ENCODE data around the gene ADAMTS2. TPM values are rescaled to one million over a fixed set of nuclear protein-coding genes. Genes with fewer than 3 reads are reported as not detected.

ADAMTS2 gene
- total RNA-seq, 1 experiment from 2014 or later = not detected

GRCh38 chr5:179330186-179330900 is 14.9 kb downstream of the ADAMTS2 start:
- no peak overlapping the region for H2AFZ ChIP-seq (ENCODE audit: low read length)
- H3K27me3 ChIP-seq (ENCODE audit: low read length) = peaks cover 56% of the 10 kb centered on the region
- no peak overlapping the region for H3K9ac ChIP-seq (ENCODE audit: low read length)
- no peak overlapping the region for H3K27ac ChIP-seq (ENCODE audit: low read length)
- no peaks in the 10 kb centered on the region for H3K4me1 ChIP-seq (ENCODE audit: insufficient read depth, low read length)
- intact Hi-C loops (cut with micrococcal nuclease) = no loop called here
- no peaks in the 10 kb centered on the region for H3K9me3 ChIP-seq (ENCODE audit: low read length)
- no TSS peak for BruUV-seq (replicated peaks)
- TF ChIP-seq EZH2 (IDR thresholded peaks at IDR 0.05; ENCODE audit: low read length, unreplicated experiment) (no peak), EZH2phosphoT487 (IDR thresholded peaks at IDR 0.05; ENCODE audit: borderline replicate concordance, low read length) (no peak)
- TF ChIP-seq, protein P1, sequence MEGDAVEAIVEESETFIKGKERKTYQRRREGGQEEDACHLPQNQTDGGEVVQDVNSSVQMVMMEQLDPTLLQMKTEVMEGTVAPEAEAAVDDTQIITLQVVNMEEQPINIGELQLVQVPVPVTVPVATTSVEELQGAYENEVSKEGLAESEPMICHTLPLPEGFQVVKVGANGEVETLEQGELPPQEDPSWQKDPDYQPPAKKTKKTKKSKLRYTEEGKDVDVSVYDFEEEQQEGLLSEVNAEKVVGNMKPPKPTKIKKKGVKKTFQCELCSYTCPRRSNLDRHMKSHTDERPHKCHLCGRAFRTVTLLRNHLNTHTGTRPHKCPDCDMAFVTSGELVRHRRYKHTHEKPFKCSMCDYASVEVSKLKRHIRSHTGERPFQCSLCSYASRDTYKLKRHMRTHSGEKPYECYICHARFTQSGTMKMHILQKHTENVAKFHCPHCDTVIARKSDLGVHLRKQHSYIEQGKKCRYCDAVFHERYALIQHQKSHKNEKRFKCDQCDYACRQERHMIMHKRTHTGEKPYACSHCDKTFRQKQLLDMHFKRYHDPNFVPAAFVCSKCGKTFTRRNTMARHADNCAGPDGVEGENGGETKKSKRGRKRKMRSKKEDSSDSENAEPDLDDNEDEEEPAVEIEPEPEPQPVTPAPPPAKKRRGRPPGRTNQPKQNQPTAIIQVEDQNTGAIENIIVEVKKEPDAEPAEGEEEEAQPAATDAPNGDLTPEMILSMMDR (conservative IDR thresholded peaks at IDR 0.05; ENCODE audit: low read depth, low read length) = no peak
- no peaks in the 10 kb centered on the region for H4K20me1 ChIP-seq (ENCODE audit: low read length)
- CTCF ChIA-PET = no interaction called here
- POLR2A ChIA-PET (ENCODE audit: unreplicated experiment) = no interaction called here
- no peaks in the 10 kb centered on the region for H3K79me2 ChIP-seq (ENCODE audit: low read length)
- no peak overlapping the region for H3K4me2 ChIP-seq (ENCODE audit: low read length)
- no peaks in the 10 kb centered on the region for H3F3A ChIP-seq (ENCODE audit: low read length, unreplicated experiment)
- H3K4me3 ChIP-seq (ENCODE audit: low read length) = no peak overlapping the region
- no peak for DNase-seq
- H3K9me2 ChIP-seq (replicated peaks; ENCODE audit: low read length) = no peaks in the 10 kb centered on the region
- ATAC-seq = no peak
- H3K36me3 ChIP-seq (ENCODE audit: low read depth, low read length) = no peaks in the 10 kb centered on the region

GRCh38 chr5:179328291-179328690 is 17.0 kb downstream of the ADAMTS2 start:
- no peak for ATAC-seq
- no peaks in the 10 kb centered on the region for H3F3A ChIP-seq (ENCODE audit: low read length, unreplicated experiment)
- H3K27me3 ChIP-seq (ENCODE audit: low read length) = peaks cover 47% of the 10 kb centered on the region
- no peak for TF ChIP-seq EZH2phosphoT487 (IDR thresholded peaks at IDR 0.05; ENCODE audit: borderline replicate concordance, low read length)
- no peak for TF ChIP-seq EZH2 (IDR thresholded peaks at IDR 0.05; ENCODE audit: low read length, unreplicated experiment)
- TF ChIP-seq, protein P1 (conservative IDR thresholded peaks at IDR 0.05; ENCODE audit: low read depth, low read length) = no peak
- H3K4me3 ChIP-seq (ENCODE audit: low read length) = no peak overlapping the region
- no peaks in the 10 kb centered on the region for H3K36me3 ChIP-seq (ENCODE audit: low read depth, low read length)
- no peaks in the 10 kb centered on the region for H3K4me1 ChIP-seq (ENCODE audit: insufficient read depth, low read length)
- no peak overlapping the region for H3K9ac ChIP-seq (ENCODE audit: low read length)
- H3K4me2 ChIP-seq (ENCODE audit: low read length) = no peak overlapping the region
- ChIA-PET POLR2A (ENCODE audit: unreplicated experiment) (no interaction called here), CTCF (no interaction called here)
- H2AFZ ChIP-seq (ENCODE audit: low read length) = no peak overlapping the region
- H3K79me2 ChIP-seq (ENCODE audit: low read length) = no peaks in the 10 kb centered on the region
- intact Hi-C loops (cut with micrococcal nuclease) = no loop called here
- H3K9me3 ChIP-seq (ENCODE audit: low read length) = no peaks in the 10 kb centered on the region
- BruUV-seq (replicated peaks) = no TSS peak
- no peak overlapping the region for H3K27ac ChIP-seq (ENCODE audit: low read length)
- H3K9me2 ChIP-seq (replicated peaks; ENCODE audit: low read length) = no peaks in the 10 kb centered on the region
- H4K20me1 ChIP-seq (ENCODE audit: low read length) = no peaks in the 10 kb centered on the region
- DNase-seq = no peak

- H3K4me3 ChIP-seq (ENCODE audit: low read length) = no peak overlapping the region
- TF ChIP-seq EZH2 (IDR thresholded peaks at IDR 0.05; ENCODE audit: low read length, unreplicated experiment) = no peak
- no peak for TF ChIP-seq EZH2phosphoT487 (IDR thresholded peaks at IDR 0.05; ENCODE audit: borderline replicate concordance, low read length)
- TF ChIP-seq, protein P1 (conservative IDR thresholded peaks at IDR 0.05; ENCODE audit: low read depth, low read length) = no peak
- H3K79me2 ChIP-seq (ENCODE audit: low read length) = no peaks in the 10 kb centered on the region
- H3K36me3 ChIP-seq (ENCODE audit: low read depth, low read length) = no peaks in the 10 kb centered on the region
- no peak for ATAC-seq
- peaks cover 55% of the 10 kb centered on the region for H3K27me3 ChIP-seq (ENCODE audit: low read length)
- POLR2A ChIA-PET (ENCODE audit: unreplicated experiment) = no interaction called here
- intact Hi-C loops (cut with micrococcal nuclease) = no loop called here
- H3K4me2 ChIP-seq (ENCODE audit: low read length) = no peak overlapping the region
- H3K9ac ChIP-seq (ENCODE audit: low read length) = no peak overlapping the region
- CTCF ChIA-PET = no interaction called here
- no peak overlapping the region for H2AFZ ChIP-seq (ENCODE audit: low read length)
- H3K9me2 ChIP-seq (replicated peaks; ENCODE audit: low read length) = no peaks in the 10 kb centered on the region
- DNase-seq = no peak
- no peaks in the 10 kb centered on the region for H3F3A ChIP-seq (ENCODE audit: low read length, unreplicated experiment)
- BruUV-seq (replicated peaks) = no TSS peak
- no peak overlapping the region for H3K27ac ChIP-seq (ENCODE audit: low read length)
- H3K9me3 ChIP-seq (ENCODE audit: low read length) = no peaks in the 10 kb centered on the region
- H3K4me1 ChIP-seq (ENCODE audit: insufficient read depth, low read length) = no peaks in the 10 kb centered on the region
- no peaks in the 10 kb centered on the region for H4K20me1 ChIP-seq (ENCODE audit: low read length)
These were observed 18.1 kb downstream of the ADAMTS2 start for GRCh38 chr5:179327021-179327735.
